HG02840 (cell line): ENCODE measurements around the gene CELF4.

Experiments used
- ATAC-seq: cut with Tn5 transposase; IDR thresholded peaks from one replicate; pipeline ENCODE4 v1.9.1; 2021; ENCODE audit warnings: mild to moderate bottlenecking, moderate library complexity, moderate number of reproducible peaks; ENCODE audit not compliant: unreplicated experiment, low FRiP score

Gene CELF4

GRCh38 chr18:37501136-37501535 is 64.5 kb downstream of the CELF4 start:
- no peak for ATAC-seq

- ATAC-seq: no peak
These were observed 65.7 kb downstream of the CELF4 start for GRCh38 chr18:37499913-37500312.

- ATAC-seq: no peak
These were observed 66.6 kb downstream of the CELF4 start for GRCh38 chr18:37499044-37499443.

GRCh38 chr18:37497853-37498518 is 67.6 kb downstream of the CELF4 start:
- no peak for ATAC-seq

- ATAC-seq: no peak
These were observed 69.0 kb downstream of the CELF4 start for GRCh38 chr18:37496568-37496967.

- ATAC-seq: no peak
These were observed 70.2 kb downstream of the CELF4 start for GRCh38 chr18:37495354-37495753.

GRCh38 chr18:37494406-37494805 is 71.2 kb downstream of the CELF4 start:
- ATAC-seq: no peak

GRCh38 chr18:37493352-37493935 is 72.2 kb downstream of the CELF4 start:
- ATAC-seq: no peak

- no peak for ATAC-seq
These were observed 72.6 kb downstream of the CELF4 start for GRCh38 chr18:37492952-37493351.

GRCh38 chr18:37491526-37491925 is 74.1 kb downstream of the CELF4 start:
- no peak for ATAC-seq

- no peak for ATAC-seq
These were observed 75.6 kb downstream of the CELF4 start for GRCh38 chr18:37489998-37490397.

- ATAC-seq: no peak
These were observed 76.6 kb downstream of the CELF4 start for GRCh38 chr18:37489011-37489410.

GRCh38 chr18:37487400-37487867 is 78.2 kb downstream of the CELF4 start:
- ATAC-seq: no peak

- no peak for ATAC-seq
These were observed 78.8 kb downstream of the CELF4 start for GRCh38 chr18:37486848-37487247.

- ATAC-seq: no peak
These were observed 80.4 kb downstream of the CELF4 start for GRCh38 chr18:37484983-37485834.

GRCh38 chr18:37483984-37484819 is 81.4 kb downstream of the CELF4 start:
- ATAC-seq: no peak

- ATAC-seq: no peak
These were observed 82.2 kb downstream of the CELF4 start for GRCh38 chr18:37483221-37483971.

- no peak for ATAC-seq
These were observed 83.2 kb downstream of the CELF4 start for GRCh38 chr18:37482433-37482832.

- ATAC-seq: no peak
These were observed 83.6 kb downstream of the CELF4 start for GRCh38 chr18:37482002-37482401.

- no peak for ATAC-seq
These were observed 84.1 kb downstream of the CELF4 start for GRCh38 chr18:37481491-37481890.
